SJCRH30 (cell line): ENCODE measurements around the gene DIPK1B. TPM values are rescaled to one million over a fixed set of nuclear protein-coding genes. Genes with fewer than 3 reads are reported as not detected.
"Not testable (repeated sequence)": the region's sequence is repeated elsewhere in the genome, so short reads cannot be mapped to it uniquely, and the experiment has no call there.

ENCODE experiments used
- DNase-seq, 2 experiments: peaks; one replicate each; pipeline ENCODE4 v3.0.0-alpha.2; 2015 to 2020
- H3K27ac ChIP-seq: fragments of 250-450 bp; sonication (Bioruptor Pico); 2 replicates; pipeline ENCODE4 v1.5.1; 2020; ENCODE audit warnings: mild to moderate bottlenecking, moderate library complexity
- H3K27me3 ChIP-seq: fragments of 250-450 bp; sonication (Bioruptor Pico); 2 replicates; pipeline ENCODE4 v1.5.1; 2020; ENCODE audit warnings: mild to moderate bottlenecking, moderate library complexity
- H3K36me3 ChIP-seq: fragments of 250-450 bp; sonication (Bioruptor Pico); 2 replicates; pipeline ENCODE4 v1.5.1; 2020; ENCODE audit warnings: mild to moderate bottlenecking, moderate library complexity
- H3K4me1 ChIP-seq: fragments of 250-450 bp; sonication (Bioruptor Pico); 2 replicates; pipeline ENCODE4 v1.5.1; 2020; ENCODE audit warnings: mild to moderate bottlenecking, moderate library complexity
- H3K4me3 ChIP-seq: fragments of 250-450 bp; sonication (Bioruptor Pico); 2 replicates; pipeline ENCODE4 v1.5.1; 2020; ENCODE audit warnings: mild to moderate bottlenecking, moderate library complexity
- H3K9me3 ChIP-seq: fragments of 250-450 bp; sonication (Bioruptor Pico); replicated peaks from 2 replicates; pipeline ENCODE4 v1.5.1; 2020; ENCODE audit warnings: mild to moderate bottlenecking, moderate library complexity
- total RNA-seq: library from RNA; depleted of rRNA; stranded (reverse); fragments of >200 nt; shearing (Covaris generic); gene quantifications from 2 replicates; pipeline ENCODE4 v1.2.3, GENCODE V29; 2014

Gene DIPK1B
- total RNA-seq, 1 experiment from 2014 or later, result 5.0 TPM

DNA sequence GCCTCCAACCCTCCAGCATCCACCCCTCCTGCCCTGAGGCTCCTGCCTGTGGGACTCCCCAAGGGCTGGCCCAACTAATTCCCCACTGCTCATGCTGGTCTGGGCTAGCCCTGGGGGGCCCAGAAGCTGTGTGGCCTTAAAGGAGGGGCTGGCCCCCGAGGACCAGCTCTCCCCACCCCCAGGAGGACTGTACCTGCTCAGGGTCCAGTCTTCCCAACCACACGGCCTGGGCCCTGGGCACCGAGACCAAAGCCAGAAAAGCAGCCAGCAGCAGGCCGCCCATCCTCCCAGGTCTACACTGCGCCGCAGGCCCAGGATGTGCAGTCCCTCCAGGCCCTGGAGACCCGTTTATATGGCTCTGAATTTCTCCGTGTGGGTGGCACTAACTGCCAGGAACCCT lies 35.8 kb downstream of the DIPK1B start, which contains the start of gene LCN6:
TSS of gene LCN6 (minus strand) at position 325 of the 400 bp plus-strand sequence. CDS start at position 283, 42 bp downstream.
- H3K4me3 ChIP-seq, result no peak within 1 kb of the TSS
- H3K27ac ChIP-seq, result no peak within 1 kb of the TSS
- no peaks in the 10 kb centered on the region for H3K4me1 ChIP-seq
- DNase-seq, result no peak
- no peaks in the 10 kb centered on the region for H3K36me3 ChIP-seq
- peaks cover 9% of the 10 kb centered on the region for H3K9me3 ChIP-seq
- H3K27me3 ChIP-seq, result peaks cover 24% of the 10 kb centered on the region

DNA sequence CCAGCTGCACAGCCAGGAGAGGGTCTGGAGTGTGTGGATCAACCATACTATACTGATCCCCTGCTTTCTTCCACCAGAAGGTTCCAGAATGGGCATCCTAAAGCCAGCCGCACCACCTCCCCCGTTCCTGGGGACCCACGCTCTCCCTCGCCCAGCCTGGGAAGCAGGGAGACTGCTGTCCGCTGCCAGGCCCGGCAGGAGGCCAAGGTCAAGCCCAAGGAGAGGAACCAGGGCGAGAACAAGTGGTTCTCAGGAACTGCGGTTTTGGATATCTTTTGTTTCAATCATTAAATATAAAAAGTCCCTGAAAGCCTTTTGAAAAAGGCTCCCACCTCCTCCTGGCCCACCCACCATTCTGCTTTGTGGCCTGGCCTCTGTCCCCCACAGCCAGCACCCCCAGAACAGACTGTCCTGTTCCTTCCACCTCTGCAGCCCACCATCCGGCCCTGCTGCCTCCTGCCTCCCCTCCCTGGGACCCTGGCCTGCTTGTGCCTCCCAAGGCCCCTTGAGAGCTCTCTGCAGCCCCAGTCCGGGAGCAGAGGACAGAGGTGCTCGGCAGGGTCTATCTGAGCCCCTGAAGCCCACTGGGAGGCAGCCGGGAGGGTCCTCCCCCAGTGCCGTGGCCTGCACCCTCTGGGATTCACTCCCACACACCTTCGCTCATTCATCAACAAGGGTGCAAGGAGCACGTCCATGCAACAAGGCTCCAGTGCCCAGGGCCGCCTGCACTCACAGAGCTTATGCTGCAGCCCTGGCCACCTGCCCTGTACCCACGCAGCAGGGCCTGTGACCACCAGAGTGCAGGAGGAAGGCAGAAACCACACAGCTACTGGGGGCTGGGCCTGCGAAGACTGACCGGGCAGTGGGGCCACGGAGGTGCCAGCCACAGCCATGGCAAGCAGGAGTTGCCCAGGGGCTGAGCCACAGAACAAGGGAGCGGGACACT lies 36.6 kb downstream of the DIPK1B start:
- H3K36me3 ChIP-seq, result no peaks in the 10 kb centered on the region
- H3K9me3 ChIP-seq, result peaks cover 9% of the 10 kb centered on the region
- H3K27me3 ChIP-seq, result peaks cover 24% of the 10 kb centered on the region
- no peak for DNase-seq
- no peak overlapping the region for H3K4me3 ChIP-seq
- no peaks in the 10 kb centered on the region for H3K4me1 ChIP-seq
- no peak overlapping the region for H3K27ac ChIP-seq

- DNase-seq, result no peak
Observed at GRCh38 chr9:136750526-136750925, 38.2 kb downstream of the DIPK1B start.

DNA sequence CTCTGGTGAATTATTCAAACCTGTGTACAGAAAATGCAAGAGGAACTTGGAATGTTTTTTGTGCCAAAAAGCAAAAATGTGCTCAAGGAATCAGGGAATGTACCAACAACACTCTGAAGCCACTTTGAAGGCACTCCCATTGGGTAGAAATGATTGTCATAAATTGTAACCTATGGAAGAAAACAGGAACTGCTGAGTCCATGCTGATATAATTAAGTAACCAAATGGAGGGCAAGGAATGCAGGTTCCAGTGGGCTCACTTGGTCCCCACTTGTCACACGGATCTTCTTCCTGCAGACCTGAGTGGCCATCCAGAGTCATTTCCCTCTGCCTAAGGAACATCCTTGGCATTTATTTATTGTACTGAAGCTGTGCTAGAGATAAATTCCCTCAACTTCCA lies 38.9 kb downstream of the DIPK1B start:
- no peak for DNase-seq
- H3K36me3 ChIP-seq, result no peaks in the 10 kb centered on the region
- H3K9me3 ChIP-seq, result peaks cover 9% of the 10 kb centered on the region
- no peak overlapping the region for H3K4me3 ChIP-seq
- H3K4me1 ChIP-seq, result no peaks in the 10 kb centered on the region
- H3K27me3 ChIP-seq, result peaks cover 21% of the 10 kb centered on the region
- no peak overlapping the region for H3K27ac ChIP-seq

More at GRCh38 chr9:136750526-136750925, 38.2 kb downstream of the DIPK1B start:
- Histone ChIP-seq H3K27ac (no peak overlapping the region), H3K4me1 (no peaks in the 10 kb centered on the region), H3K27me3 (peaks cover 22% of the 10 kb centered on the region), H3K4me3 (no peak overlapping the region), H3K9me3 (peaks cover 9% of the 10 kb centered on the region), H3K36me3 (no peaks in the 10 kb centered on the region)

- no peak overlapping the region for H3K4me3 ChIP-seq
- DNase-seq, result no peak
- no peaks in the 10 kb centered on the region for H3K36me3 ChIP-seq
- H3K4me1 ChIP-seq, result no peaks in the 10 kb centered on the region
- H3K27me3 ChIP-seq, result peaks cover 19% of the 10 kb centered on the region
- H3K9me3 ChIP-seq, result peaks cover 9% of the 10 kb centered on the region
- H3K27ac ChIP-seq, result no peak overlapping the region
Observed at GRCh38 chr9:136751814-136752213, 39.4 kb downstream of the DIPK1B start.

- DNase-seq, result no peak
- Histone ChIP-seq H3K36me3 (no peaks in the 10 kb centered on the region), H3K4me3 (no peak overlapping the region), H3K9me3 (peaks cover 9% of the 10 kb centered on the region), H3K4me1 (peaks cover 12% of the 10 kb centered on the region), H3K27ac (no peak overlapping the region), H3K27me3 (peaks cover 7% of the 10 kb centered on the region)
Observed at GRCh38 chr9:136753371-136754058, 41.1 kb downstream of the DIPK1B start.

GRCh38 chr9:136754059-136754572 lies 41.7 kb downstream of the DIPK1B start:
- Histone ChIP-seq H3K4me1 (peaks cover 12% of the 10 kb centered on the region), H3K9me3 (peaks cover 9% of the 10 kb centered on the region), H3K4me3 (no peak overlapping the region), H3K27me3 (peaks cover 1% of the 10 kb centered on the region), H3K36me3 (no peaks in the 10 kb centered on the region), H3K27ac (no peak overlapping the region)
- DNase-seq, result no peak

- Histone ChIP-seq H3K9me3 (peaks cover 9% of the 10 kb centered on the region), H3K27ac (no peak overlapping the region), H3K36me3 (no peaks in the 10 kb centered on the region), H3K4me1 (peaks cover 12% of the 10 kb centered on the region), H3K27me3 (no peaks in the 10 kb centered on the region; the same call in none of the 2 replicates), H3K4me3 (no peak overlapping the region)
- DNase-seq, result no peak
Observed at GRCh38 chr9:136754626-136755301, 42.4 kb downstream of the DIPK1B start.

GRCh38 chr9:136755302-136756133 lies 43.1 kb downstream of the DIPK1B start:
- not testable (repeated sequence) for H3K27ac ChIP-seq, H3K36me3 ChIP-seq, H3K27me3 ChIP-seq, H3K4me3 ChIP-seq, H3K9me3 ChIP-seq
- DNase-seq, result peak in 1 of 2 experiments; percentile 24
- H3K4me1 ChIP-seq, result peaks cover 12% of the 10 kb centered on the region

DNA sequence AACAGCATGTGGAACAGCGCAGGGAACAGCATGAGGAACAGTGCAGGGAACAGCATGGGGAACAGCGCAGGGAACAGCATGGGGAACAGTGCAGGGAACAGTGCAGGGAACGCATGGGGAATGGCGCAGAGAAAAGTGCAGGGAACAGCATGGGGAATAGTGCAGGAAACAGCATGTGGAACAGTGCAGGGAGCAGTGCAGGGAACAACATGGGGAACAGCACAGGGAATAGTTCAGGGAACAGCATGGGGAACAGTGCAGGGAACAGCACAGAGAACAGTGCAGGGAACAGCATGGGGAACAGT lies 43.7 kb downstream of the DIPK1B start:
- no peak overlapping the region for H3K27ac ChIP-seq
- H3K27me3 ChIP-seq, result peaks cover 4% of the 10 kb centered on the region; the same call in 1 of the 2 replicates
- no peak overlapping the region for H3K4me3 ChIP-seq
- peaks cover 9% of the 10 kb centered on the region for H3K9me3 ChIP-seq
- H3K4me1 ChIP-seq, result peaks cover 12% of the 10 kb centered on the region
- no peak for DNase-seq
- H3K36me3 ChIP-seq, result no peaks in the 10 kb centered on the region

GRCh38 chr9:136756836-136757235 lies 44.5 kb downstream of the DIPK1B start:
- Histone ChIP-seq H3K27me3 (peaks cover 4% of the 10 kb centered on the region; the same call in 1 of the 2 replicates), H3K9me3 (peaks cover 4% of the 10 kb centered on the region), H3K4me3 (no peak overlapping the region), H3K4me1 (peaks cover 12% of the 10 kb centered on the region), H3K27ac (no peak overlapping the region), H3K36me3 (no peaks in the 10 kb centered on the region)
- DNase-seq, result no peak

GRCh38 chr9:136757328-136757727 lies 45.0 kb downstream of the DIPK1B start:
- H3K27me3 ChIP-seq, result peaks cover 4% of the 10 kb centered on the region; the same call in 1 of the 2 replicates
- DNase-seq, result peak; percentile 53 to 61
- no peaks in the 10 kb centered on the region for H3K36me3 ChIP-seq
- peaks cover 12% of the 10 kb centered on the region for H3K4me1 ChIP-seq
- H3K27ac ChIP-seq, result no peak overlapping the region
- no peak overlapping the region; the same call in 1 of the 2 replicates for H3K4me3 ChIP-seq
- H3K9me3 ChIP-seq, result no peaks in the 10 kb centered on the region; the same call in 1 of the 2 replicates

DNA sequence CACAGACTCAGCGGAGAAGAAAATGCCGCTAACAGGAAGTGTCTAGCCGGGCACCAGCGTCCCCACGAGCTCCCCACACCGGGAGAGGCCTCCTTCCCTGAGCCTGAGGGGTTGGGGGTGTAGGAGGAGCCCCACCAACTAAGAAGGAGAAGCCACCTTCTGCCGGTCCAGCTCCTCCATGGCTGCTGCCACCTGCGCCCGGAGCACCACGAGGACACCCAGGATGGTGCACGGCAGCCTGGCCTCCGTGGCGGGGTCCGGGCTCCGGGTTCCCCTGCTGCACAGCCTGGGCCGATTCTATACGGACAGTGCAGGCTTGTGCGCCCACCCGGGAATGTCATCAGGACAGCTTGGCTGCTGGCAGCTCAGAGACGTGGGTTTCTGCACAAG lies 45.4 kb downstream of the DIPK1B start:
- Histone ChIP-seq H3K27me3 (peaks cover 4% of the 10 kb centered on the region; the same call in 1 of the 2 replicates), H3K36me3 (no peaks in the 10 kb centered on the region), H3K27ac (no peak overlapping the region), H3K4me3 (no peak overlapping the region; the same call in 1 of the 2 replicates), H3K4me1 (peaks cover 12% of the 10 kb centered on the region), H3K9me3 (no peaks in the 10 kb centered on the region; the same call in 1 of the 2 replicates)
- DNase-seq, result no peak

DNA sequence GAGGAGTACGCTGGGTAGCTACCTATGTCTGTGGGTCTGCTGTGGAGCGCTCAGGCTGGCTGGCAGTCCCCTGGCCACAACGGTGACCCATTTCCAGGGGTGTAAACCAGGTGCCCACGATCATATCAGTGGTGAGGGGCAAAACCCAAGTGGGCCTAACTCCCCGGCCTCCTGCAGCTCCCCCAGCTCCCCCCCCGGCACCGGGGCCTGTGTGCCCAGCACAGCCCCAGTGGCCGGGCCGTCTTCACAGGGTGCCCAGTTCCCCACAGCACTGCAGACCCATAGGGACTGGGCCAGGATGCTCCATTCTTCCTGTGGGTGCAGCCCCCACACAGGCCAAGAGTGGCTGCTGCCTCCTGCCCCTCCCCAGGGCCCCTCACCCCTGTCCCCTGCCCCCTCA lies 46.6 kb downstream of the DIPK1B start:
- Histone ChIP-seq H3K36me3 (no peaks in the 10 kb centered on the region), H3K4me1 (peaks cover 12% of the 10 kb centered on the region), H3K27me3 (peaks cover 12% of the 10 kb centered on the region), H3K27ac (no peak overlapping the region), H3K9me3 (no peaks in the 10 kb centered on the region; the same call in 1 of the 2 replicates), H3K4me3 (no peak overlapping the region)
- no peak for DNase-seq
